Jurkat, Clone E6-1 (cell line): ENCODE results near the gene PPP2R3A.

ENCODE experiments used
- DNase-seq: peaks from one replicate; pipeline ENCODE4 v3.0.0-alpha.2; 2011; ENCODE audit warnings: low read depth, low spot score
- H3K4me3 ChIP-seq: 2 replicates; pipeline ENCODE4 v1.5.1; 2011; ENCODE audit warnings: mild to moderate bottlenecking, low read length, control low read depth, moderate library complexity

PPP2R3A gene

GRCh38 chr3:135966271-135966961 is 888 bp downstream of the PPP2R3A start:
- H3K4me3 ChIP-seq, result peak overlapping the region; percentile 53
- no peak for DNase-seq

- no peak overlapping the region for H3K4me3 ChIP-seq
- DNase-seq, result no peak
Observed at GRCh38 chr3:135966962-135967274, 1.4 kb downstream of the PPP2R3A start.

- H3K4me3 ChIP-seq, result no peak overlapping the region
- DNase-seq, result no peak
Observed at GRCh38 chr3:135967867-135968266, 2.3 kb downstream of the PPP2R3A start.

GRCh38 chr3:135970506-135971116 is 5.1 kb downstream of the PPP2R3A start:
- no peak for DNase-seq
- H3K4me3 ChIP-seq, result no peak overlapping the region

- no peak for DNase-seq
- H3K4me3 ChIP-seq, result no peak overlapping the region
Observed at GRCh38 chr3:135973841-135974240, 8.3 kb downstream of the PPP2R3A start.

- no peak for DNase-seq
- no peak overlapping the region for H3K4me3 ChIP-seq
Observed at GRCh38 chr3:135975053-135975452, 9.5 kb downstream of the PPP2R3A start.

GRCh38 chr3:135975536-135975935 is 10.0 kb downstream of the PPP2R3A start:
- H3K4me3 ChIP-seq, result no peak overlapping the region
- no peak for DNase-seq

GRCh38 chr3:135980343-135980742 is 14.8 kb downstream of the PPP2R3A start:
- no peak overlapping the region for H3K4me3 ChIP-seq
- no peak for DNase-seq

GRCh38 chr3:135981701-135982403 is 16.3 kb downstream of the PPP2R3A start:
- DNase-seq, result no peak
- no peak overlapping the region for H3K4me3 ChIP-seq

- no peak for DNase-seq
- H3K4me3 ChIP-seq, result no peak overlapping the region
Observed at GRCh38 chr3:135982404-135982761, 16.9 kb downstream of the PPP2R3A start.

- no peak overlapping the region for H3K4me3 ChIP-seq
Observed at GRCh38 chr3:135982922-135983581, 17.5 kb downstream of the PPP2R3A start.

GRCh38 chr3:135987661-135988060 is 22.1 kb downstream of the PPP2R3A start:
- no peak overlapping the region for H3K4me3 ChIP-seq
- no peak for DNase-seq

More at GRCh38 chr3:135982922-135983581, 17.5 kb downstream of the PPP2R3A start:
- DNase-seq, result no peak

GRCh38 chr3:135989242-135989641 is 23.7 kb downstream of the PPP2R3A start:
- no peak overlapping the region for H3K4me3 ChIP-seq

GRCh38 chr3:135990903-135991302 is 25.4 kb downstream of the PPP2R3A start:
- no peak overlapping the region for H3K4me3 ChIP-seq

More at GRCh38 chr3:135989242-135989641, 23.7 kb downstream of the PPP2R3A start:
- DNase-seq, result no peak

GRCh38 chr3:135991621-135992020 is 26.1 kb downstream of the PPP2R3A start:
- H3K4me3 ChIP-seq, result no peak overlapping the region
- DNase-seq, result no peak

More at GRCh38 chr3:135990903-135991302, 25.4 kb downstream of the PPP2R3A start:
- no peak for DNase-seq

- no peak for DNase-seq
- H3K4me3 ChIP-seq, result no peak overlapping the region
Observed at GRCh38 chr3:135992072-135992471, 26.5 kb downstream of the PPP2R3A start.

- DNase-seq, result no peak
- no peak overlapping the region for H3K4me3 ChIP-seq
Observed at GRCh38 chr3:135994708-135995337, 29.3 kb downstream of the PPP2R3A start.

- no peak overlapping the region for H3K4me3 ChIP-seq
- no peak for DNase-seq
Observed at GRCh38 chr3:135995766-135996165, 30.2 kb downstream of the PPP2R3A start.

- DNase-seq, result no peak
- no peak overlapping the region for H3K4me3 ChIP-seq
Observed at GRCh38 chr3:135997554-135998320, 32.2 kb downstream of the PPP2R3A start.
